K562 (cell line): ENCODE measurements around the gene HSDL2. TPM values are rescaled to one million over a fixed set of nuclear protein-coding genes. Genes with fewer than 3 reads are reported as not detected.

ENCODE experiments used
- ATAC-seq: fragments of 200-7000 bp; cut with Tn5 transposase; 3 replicates; pipeline ENCODE4 v1.9.1; 2020; ENCODE audit warnings: moderate library complexity
- BruUV-seq: library from RNA; stranded (reverse); fragments of 400-500 nt; replicated peaks from 2 replicates; lab custom pipeline; 2021; lab: Mats Ljungman, UMichigan
- CTCF ChIA-PET: fragments of 300-600 bp; formaldehyde crosslinking; extraction: SDS; loops from one replicate; lab custom pipeline; 2021; ENCODE audit warnings: low intra/inter-chr PET ratio; lab: Yijun Ruan, JAX
- POLR2A ChIA-PET: fragments of 300-600, 350-650 bp; sonication (Branson Sonifier 250); formaldehyde crosslinking; extraction: SDS; loops from one replicate; lab custom pipeline; 2021; ENCODE audit warnings: antibody characterized with exemption, inconsistent platforms; lab: Yijun Ruan, JAX
- DNase-seq, 4 experiments: peaks; one replicate each; pipeline versions ENCODE4 v3.0.0 to v3.0.0-alpha.2; 2011 to 2018; ENCODE audit warnings: low spot score in 3 of 4, mixed read lengths in 3 of 4; ENCODE audit errors: extremely low read depth in 1 of 4
- FAIRE-seq: peaks from 2 replicates; lab custom pipeline; 2011; peaks lifted over from hg19 to GRCh38; lab: Jason Lieb, UNC
- H2AFZ ChIP-seq: 2 replicates; pipeline ENCODE4 v1.6.0; 2011; ENCODE audit warnings: low read depth, low read length, control low read depth, inconsistent platforms
- H3K27ac ChIP-seq: fragments of 200-600 bp; 3 replicates; pipeline ENCODE4 v1.8.0; 2011; ENCODE audit warnings: low read depth, mild to moderate bottlenecking, control low read depth, inconsistent platforms, low read length, moderate library complexity, mixed read lengths; ENCODE audit errors: extremely low read depth
- H3K27me3 ChIP-seq, 2 experiments: fragments of 300-600 bp in 1 of 2; 2 replicates in 1 of 2; 3 replicates in 1 of 2; pipeline versions ENCODE4 v1.6.0 to v1.8.0; 2011; ENCODE audit warnings: inconsistent platforms in 2 of 2, low read length in 2 of 2, mild to moderate bottlenecking in 1 of 2, mixed read lengths in 1 of 2, moderate library complexity in 1 of 2; ENCODE audit not compliant: control insufficient read depth in 2 of 2, insufficient read depth in 2 of 2
- H3K36me3 ChIP-seq: fragments of 300-600 bp; 3 replicates; pipeline ENCODE4 v1.8.0; 2011; ENCODE audit warnings: mild to moderate bottlenecking, low read length, inconsistent platforms; ENCODE audit not compliant: control insufficient read depth, insufficient read depth
- H3K4me1 ChIP-seq, 2 experiments: fragments of 200-600 bp in 1 of 2; replicated peaks in 1 of 2; 2 replicates in 1 of 2; 3 replicates in 1 of 2; pipeline versions ENCODE4 v1.5.1 to v1.8.0; 2011; ENCODE audit warnings: inconsistent platforms in 2 of 2, low read length in 2 of 2, mild to moderate bottlenecking in 1 of 2, mixed read lengths in 1 of 2, moderate library complexity in 1 of 2; ENCODE audit not compliant: control insufficient read depth in 2 of 2, insufficient read depth in 2 of 2
- H3K4me2 ChIP-seq: 2 replicates; pipeline ENCODE4 v1.6.1; 2011; ENCODE audit warnings: low read length, control low read depth, inconsistent platforms, mixed read lengths; ENCODE audit not compliant: insufficient read depth
- H3K4me3 ChIP-seq: fragments of 200-600 bp; sonication (generic), shearing (Covaris generic); 2 replicates; pipeline ENCODE4 v1.5.1; 2016; ENCODE audit warnings: control low read depth, inconsistent platforms
- H3K79me2 ChIP-seq: fragments of 200-600 bp; 3 replicates; pipeline ENCODE4 v1.8.0; 2011; ENCODE audit warnings: low read length, inconsistent platforms; ENCODE audit not compliant: control insufficient read depth, insufficient read depth
- H3K9ac ChIP-seq, 2 experiments: 2 replicates each; pipeline versions ENCODE4 v1.6.0 to v1.6.1; 2011; ENCODE audit warnings: low read depth in 2 of 2, low read length in 2 of 2, control low read depth in 1 of 2, inconsistent platforms in 1 of 2, mild to moderate bottlenecking in 1 of 2, mixed read lengths in 1 of 2; ENCODE audit not compliant: insufficient read depth in 1 of 2
- H3K9me1 ChIP-seq: one replicate; pipeline ENCODE4 v1.6.0; 2011; ENCODE audit warnings: inconsistent platforms, mild to moderate bottlenecking, low read length, moderate library complexity; ENCODE audit not compliant: control insufficient read depth, insufficient read depth
- H3K9me3 ChIP-seq: replicated peaks from 2 replicates; pipeline ENCODE4 v1.5.1; 2011; ENCODE audit warnings: low read depth, low read length, inconsistent platforms; ENCODE audit not compliant: control insufficient read depth, insufficient read depth
- H4K20me1 ChIP-seq: replicated peaks from 2 replicates; pipeline ENCODE4 v1.6.1; 2011; ENCODE audit warnings: low read length, inconsistent platforms, mixed read lengths; ENCODE audit not compliant: control insufficient read depth, insufficient read depth
- BACH1 ChIP-seq: fragments of 200-800 bp; sonication (Bioruptor generic); IDR thresholded peaks from 2 replicates; pipeline ENCODE4 v1.6.1; 2016; ENCODE audit warnings: missing genetic modification characterization, missing compliant biosample characterization
- CEBPG ChIP-seq, 3 experiments: fragments of 200-800 bp in 1 of 3; sonication (Bioruptor generic) in 1 of 3; sonication (generic) in 1 of 3; formaldehyde crosslinking in 1 of 3; IDR thresholded peaks in 2 of 3; conservative IDR thresholded peaks in 1 of 3; 2 replicates each; pipeline versions ENCODE4 v1.6.1 to v1.8.0; 2016 to 2022; ENCODE audit warnings: missing compliant biosample characterization in 2 of 3, missing genetic modification characterization in 2 of 3, mild to moderate bottlenecking in 1 of 3, missing genetic modification reagents in 1 of 3
- KLF1 ChIP-seq: fragments of 450-650 bp; IDR thresholded peaks from 2 replicates; pipeline ENCODE4 v1.6.1; 2016; ENCODE audit warnings: missing genetic modification characterization, missing compliant biosample characterization
- RHOXF2B ChIP-seq: fragments of 250-450 bp; sonication (Bioruptor Pico); conservative IDR thresholded peaks from 2 replicates; pipeline ENCODE4 v1.5.1; 2021
- SAFB2 ChIP-seq: fragments of 200-400 bp; formaldehyde crosslinking; IDR thresholded peaks from 2 replicates; pipeline ENCODE4 v1.6.1; 2018; ENCODE audit warnings: borderline replicate concordance, low read length, low read depth, moderate library complexity; ENCODE audit not compliant: severe bottlenecking
- SRSF7 ChIP-seq: fragments of 200-400 bp; formaldehyde crosslinking; optimal IDR thresholded peaks from 2 replicates; pipeline ENCODE3; 2017; ENCODE audit warnings: mild to moderate bottlenecking, low read depth, low read length
- STAT5B ChIP-seq: fragments of 250-450 bp; sonication (Bioruptor Pico); IDR thresholded peaks from 2 replicates; pipeline ENCODE4 v1.8.0; 2021; ENCODE audit warnings: mild to moderate bottlenecking, inconsistent platforms
- TCFL5 ChIP-seq: fragments of 250-450 bp; sonication (Bioruptor Pico); conservative IDR thresholded peaks from 2 replicates; pipeline ENCODE4 v1.6.1; 2021; ENCODE audit warnings: mild to moderate bottlenecking, moderate library complexity, matching md5 sums
- ZNF133 ChIP-seq: fragments of 250-450 bp; sonication (Bioruptor Pico); IDR thresholded peaks from 2 replicates; pipeline ENCODE4 v1.4.0; 2020; ENCODE audit warnings: mild to moderate bottlenecking
- ZNF76 ChIP-seq: fragments of 250-450 bp; sonication (Bioruptor Pico); IDR thresholded peaks from 2 replicates; pipeline ENCODE4 v1.4.0; 2020; ENCODE audit warnings: mild to moderate bottlenecking, moderate library complexity, borderline replicate concordance
- WGBS: fragments of 100-300 bp; shearing (Covaris generic); methylation state at CpG from one replicate; pipeline ENCODE4 v1.1.6; 2016; ENCODE audit warnings: low coverage, mixed read lengths; ENCODE audit not compliant: insufficient coverage; ENCODE audit errors: missing lambda C conversion rate; 5-methylcytosine and 5-hydroxymethylcytosine counted together
- in situ Hi-C: fragments of 300-500 bp; cut with MboI; formaldehyde crosslinking; loops from 4 replicates; pipeline ENCODE4 v1.15.0; 2018; ENCODE audit warnings: inconsistent platforms, mixed read lengths
- intact Hi-C: fragments of 100-400 bp; cut with micrococcal nuclease; formaldehyde crosslinking; loops from 2 replicates; pipeline ENCODE4 v1.14.2; 2022
- polyA plus RNA-seq, 8 experiments: library from polyadenylated mRNA; depleted of rRNA in 4 of 8; stranded (reverse) in 5 of 8; unstranded in 3 of 8; fragments of >200 nt; fragmentation: Nextera tagmentation in 2 of 8; fragmentation: Illumina TruSeq in 1 of 8; extraction: Ambion mirVana in 2 of 8; extraction: Trizol in 1 of 8; gene quantifications; 2 replicates each; pipeline versions ENCODE4 v1.2.1 to v1.2.3, GENCODE V29; 2011 to 2014; ENCODE audit warnings: inconsistent platforms in 1 of 8, missing spikeins in 1 of 8
- total RNA-seq, 7 experiments: library from RNA; depleted of rRNA in 6 of 7; stranded (reverse); fragments of >200 nt in 6 of 7; fragmentation: Illumina TruSeq in 2 of 7; extraction: Trizol in 2 of 7; gene quantifications; 2 replicates each; pipeline versions ENCODE4 v1.2.1 to v1.2.3, GENCODE V29; 2011 to 2021; ENCODE audit warnings: low replicate concordance in 1 of 7
- TF ChIP-seq, protein P1 (sequence below), 3 experiments: IDR thresholded peaks in 2 of 3; conservative IDR thresholded peaks in 1 of 3; 2 replicates each; pipeline ENCODE4 v1.5.1; 2011 to 2012; ENCODE audit warnings: low read length in 3 of 3, mild to moderate bottlenecking in 3 of 3, control low read depth in 2 of 3, improper control_type of control experiment in 1 of 3, inconsistent platforms in 1 of 3, low read depth in 1 of 3, mixed read lengths in 1 of 3, moderate library complexity in 1 of 3; ENCODE audit not compliant: insufficient read depth in 2 of 3
- TF ChIP-seq, protein P2 (sequence below), 2 experiments: fragments of 450-650 bp in 1 of 2; sonication (generic) in 1 of 2; formaldehyde crosslinking in 1 of 2; IDR thresholded peaks in 1 of 2; conservative IDR thresholded peaks in 1 of 2; 2 replicates each; pipeline versions ENCODE4 v1.6.1 to v1.8.1; 2016 to 2023; ENCODE audit warnings: mild to moderate bottlenecking in 2 of 2, moderate library complexity in 2 of 2, inconsistent platforms in 1 of 2, missing genetic modification reagents in 1 of 2
- TF ChIP-seq, protein P3 (sequence below): fragments of 250-450 bp; sonication (Bioruptor Pico); IDR thresholded peaks from 2 replicates; pipeline ENCODE4 v1.5.0; 2022; ENCODE audit warnings: mild to moderate bottlenecking
- TF ChIP-seq, protein P4 (sequence below): fragments of 450-650 bp; IDR thresholded peaks from 2 replicates; pipeline ENCODE4 v1.6.1; 2016; ENCODE audit warnings: borderline replicate concordance

Gene HSDL2
- total and polyA plus RNA-seq, 9 of the 15 experiments (the other 6 are each of a cell fraction or from before 2014, with no cell fraction given), result 22.8 to 74.1 (median 35.6) TPM

DNA sequence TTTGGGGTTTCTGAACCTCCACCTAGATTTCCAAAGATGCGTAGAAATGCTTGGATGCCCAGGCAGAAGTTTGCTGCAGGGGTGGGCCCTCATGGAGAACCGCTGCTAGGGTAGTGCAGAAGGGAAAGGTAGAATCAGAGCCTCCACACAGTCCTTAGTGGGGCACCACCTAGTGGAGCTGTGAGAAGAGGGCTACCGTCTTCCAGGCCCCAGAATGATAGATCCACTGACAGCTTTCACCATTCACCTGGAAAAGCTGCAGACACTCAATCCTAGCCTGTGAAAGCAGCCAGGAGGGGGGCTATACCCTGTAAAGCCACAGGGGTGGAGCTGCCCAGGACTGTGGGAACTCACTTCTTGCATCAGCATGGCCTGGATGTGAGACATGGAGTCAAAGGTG is 13.3 kb upstream of the HSDL2 start:
- CTCF ChIA-PET, result no interaction called here
- peak in 1 of 4 experiments; percentile 30 for DNase-seq
- WGBS, result 82% methylated on average over 3 of the region's 3 CpGs
- BruUV-seq, result no TSS peak
- intact Hi-C loops, result loop anchor here (10.0 kb wide), 1 partner anchor 402 kb away; no protein-coding TSS in a partner anchor
- POLR2A ChIA-PET, result interaction anchor here (0.7 to 2.0 kb wide), 4 partner anchors 13 to 701 kb away, joined by 3 to 10 read pairs (median 4); partner anchors contain the start of gene HSDL2
- H3K36me3 ChIP-seq, result no peaks in the 10 kb centered on the region
- H3K9me3 ChIP-seq, result peaks cover 4% of the 10 kb centered on the region; the same call in 1 of the 2 replicates
- no peak overlapping the region for H3K4me3 ChIP-seq
- in situ Hi-C loops, result no loop called here
- FAIRE-seq, result no peak
- peak; percentile 74 for ATAC-seq
- H3K27me3 ChIP-seq, result no peaks in the 10 kb centered on the region
- no peak overlapping the region for H2AFZ ChIP-seq
- H3K79me2 ChIP-seq, result no peaks in the 10 kb centered on the region
- H3K9ac ChIP-seq, result no peak overlapping the region
- no peaks in the 10 kb centered on the region for H3K9me1 ChIP-seq
- H3K27ac ChIP-seq, result no peak overlapping the region
- H3K4me2 ChIP-seq, result no peak overlapping the region
- H4K20me1 ChIP-seq, result no peaks in the 10 kb centered on the region
- no peaks in the 10 kb centered on the region for H3K4me1 ChIP-seq
- TF ChIP-seq RHOXF2B (no peak), TCFL5 (no peak), ZNF76 (CRISPR knock-in tag) (no peak), SAFB2 (no peak), SRSF7 (no peak), STAT5B (no peak), BACH1 (tag) (no peak), CEBPG (CRISPR knock-in tag; IDR thresholded peaks at IDR 0.05) (peak; percentile 45; the same call in 1 of the 2 replicates), CEBPG (tag; conservative IDR thresholded peaks at IDR 0.05 in 1 of 2, IDR thresholded peaks at IDR 0.05 in 1 of 2) (no peak), KLF1 (tag) (no peak), ZNF133 (CRISPR knock-in tag) (no peak)
- TF ChIP-seq, protein P1, sequence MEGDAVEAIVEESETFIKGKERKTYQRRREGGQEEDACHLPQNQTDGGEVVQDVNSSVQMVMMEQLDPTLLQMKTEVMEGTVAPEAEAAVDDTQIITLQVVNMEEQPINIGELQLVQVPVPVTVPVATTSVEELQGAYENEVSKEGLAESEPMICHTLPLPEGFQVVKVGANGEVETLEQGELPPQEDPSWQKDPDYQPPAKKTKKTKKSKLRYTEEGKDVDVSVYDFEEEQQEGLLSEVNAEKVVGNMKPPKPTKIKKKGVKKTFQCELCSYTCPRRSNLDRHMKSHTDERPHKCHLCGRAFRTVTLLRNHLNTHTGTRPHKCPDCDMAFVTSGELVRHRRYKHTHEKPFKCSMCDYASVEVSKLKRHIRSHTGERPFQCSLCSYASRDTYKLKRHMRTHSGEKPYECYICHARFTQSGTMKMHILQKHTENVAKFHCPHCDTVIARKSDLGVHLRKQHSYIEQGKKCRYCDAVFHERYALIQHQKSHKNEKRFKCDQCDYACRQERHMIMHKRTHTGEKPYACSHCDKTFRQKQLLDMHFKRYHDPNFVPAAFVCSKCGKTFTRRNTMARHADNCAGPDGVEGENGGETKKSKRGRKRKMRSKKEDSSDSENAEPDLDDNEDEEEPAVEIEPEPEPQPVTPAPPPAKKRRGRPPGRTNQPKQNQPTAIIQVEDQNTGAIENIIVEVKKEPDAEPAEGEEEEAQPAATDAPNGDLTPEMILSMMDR (IDR thresholded peaks at IDR 0.05 in 2 of 3, conservative IDR thresholded peaks at IDR 0.05 in 1 of 3; ENCODE audit: insufficient read depth in 2 of 3, low read depth in 1 of 3, low read length in 3 of 3), result peak; percentile 14 to 29 (median 26); a peak in 2 of 6 replicates
- TF ChIP-seq, protein P2, sequence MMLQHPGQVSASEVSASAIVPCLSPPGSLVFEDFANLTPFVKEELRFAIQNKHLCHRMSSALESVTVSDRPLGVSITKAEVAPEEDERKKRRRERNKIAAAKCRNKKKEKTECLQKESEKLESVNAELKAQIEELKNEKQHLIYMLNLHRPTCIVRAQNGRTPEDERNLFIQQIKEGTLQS (IDR thresholded peaks at IDR 0.05), result peak; percentile 7; the same call in 1 of the 2 replicates
- TF ChIP-seq, protein P2 (CRISPR knock-in tag; conservative IDR thresholded peaks at IDR 0.05), result no peak
- TF ChIP-seq, protein P3, sequence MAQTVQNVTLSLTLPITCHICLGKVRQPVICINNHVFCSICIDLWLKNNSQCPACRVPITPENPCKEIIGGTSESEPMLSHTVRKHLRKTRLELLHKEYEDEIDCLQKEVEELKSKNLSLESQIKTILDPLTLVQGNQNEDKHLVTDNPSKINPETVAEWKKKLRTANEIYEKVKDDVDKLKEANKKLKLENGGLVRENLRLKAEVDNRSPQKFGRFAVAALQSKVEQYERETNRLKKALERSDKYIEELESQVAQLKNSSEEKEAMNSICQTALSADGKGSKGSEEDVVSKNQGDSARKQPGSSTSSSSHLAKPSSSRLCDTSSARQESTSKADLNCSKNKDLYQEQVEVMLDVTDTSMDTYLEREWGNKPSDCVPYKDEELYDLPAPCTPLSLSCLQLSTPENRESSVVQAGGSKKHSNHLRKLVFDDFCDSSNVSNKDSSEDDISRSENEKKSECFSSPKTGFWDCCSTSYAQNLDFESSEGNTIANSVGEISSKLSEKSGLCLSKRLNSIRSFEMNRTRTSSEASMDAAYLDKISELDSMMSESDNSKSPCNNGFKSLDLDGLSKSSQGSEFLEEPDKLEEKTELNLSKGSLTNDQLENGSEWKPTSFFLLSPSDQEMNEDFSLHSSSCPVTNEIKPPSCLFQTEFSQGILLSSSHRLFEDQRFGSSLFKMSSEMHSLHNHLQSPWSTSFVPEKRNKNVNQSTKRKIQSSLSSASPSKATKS, result no peak
- TF ChIP-seq, protein P4, sequence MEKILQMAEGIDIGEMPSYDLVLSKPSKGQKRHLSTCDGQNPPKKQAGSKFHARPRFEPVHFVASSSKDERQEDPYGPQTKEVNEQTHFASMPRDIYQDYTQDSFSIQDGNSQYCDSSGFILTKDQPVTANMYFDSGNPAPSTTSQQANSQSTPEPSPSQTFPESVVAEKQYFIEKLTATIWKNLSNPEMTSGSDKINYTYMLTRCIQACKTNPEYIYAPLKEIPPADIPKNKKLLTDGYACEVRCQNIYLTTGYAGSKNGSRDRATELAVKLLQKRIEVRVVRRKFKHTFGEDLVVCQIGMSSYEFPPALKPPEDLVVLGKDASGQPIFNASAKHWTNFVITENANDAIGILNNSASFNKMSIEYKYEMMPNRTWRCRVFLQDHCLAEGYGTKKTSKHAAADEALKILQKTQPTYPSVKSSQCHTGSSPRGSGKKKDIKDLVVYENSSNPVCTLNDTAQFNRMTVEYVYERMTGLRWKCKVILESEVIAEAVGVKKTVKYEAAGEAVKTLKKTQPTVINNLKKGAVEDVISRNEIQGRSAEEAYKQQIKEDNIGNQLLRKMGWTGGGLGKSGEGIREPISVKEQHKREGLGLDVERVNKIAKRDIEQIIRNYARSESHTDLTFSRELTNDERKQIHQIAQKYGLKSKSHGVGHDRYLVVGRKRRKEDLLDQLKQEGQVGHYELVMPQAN, result no peak
